HEK293T (cell line): Measurements from ENCODE around the gene RASGRP2.

Experiments
- BHLHE40 ChIP-seq: fragments of 450-650 bp; IDR thresholded peaks from 2 replicates; pipeline ENCODE4 v1.6.1; 2016; ENCODE audit warnings: mild to moderate bottlenecking, moderate library complexity, borderline replicate concordance
- CTBP1 ChIP-seq: fragments of 450-650 bp; IDR thresholded peaks from 2 replicates; pipeline ENCODE4 v1.6.1; 2016; ENCODE audit warnings: borderline replicate concordance
- ELF4 ChIP-seq: fragments of 450-650 bp; IDR thresholded peaks from 2 replicates; pipeline ENCODE4 v1.6.1; 2017; ENCODE audit warnings: antibody characterized with exemption
- FOXA1 ChIP-seq: fragments of 450-650 bp; IDR thresholded peaks from 2 replicates; pipeline ENCODE4 v1.6.1; 2016; ENCODE audit warnings: mild to moderate bottlenecking
- FOXK2 ChIP-seq: fragments of 450-650 bp; IDR thresholded peaks from 2 replicates; pipeline ENCODE4 v1.6.1; 2016; ENCODE audit warnings: mild to moderate bottlenecking
- HDGF ChIP-seq: fragments of 450-650 bp; IDR thresholded peaks from 2 replicates; pipeline ENCODE4 v1.6.1; 2017; ENCODE audit warnings: antibody characterized with exemption, borderline replicate concordance
- NFRKB ChIP-seq: fragments of 450-650 bp; IDR thresholded peaks from 2 replicates; pipeline ENCODE4 v1.6.1; 2016; ENCODE audit warnings: mild to moderate bottlenecking, moderate library complexity
- SP1 ChIP-seq: fragments of 450-650 bp; IDR thresholded peaks from 2 replicates; pipeline ENCODE4 v1.6.1; 2017
- SUZ12 ChIP-seq: fragments of 450-650 bp; IDR thresholded peaks from 2 replicates; pipeline ENCODE4 v1.6.1; 2016; ENCODE audit warnings: mild to moderate bottlenecking
- TARDBP ChIP-seq: fragments of 450-650 bp; IDR thresholded peaks from 2 replicates; pipeline ENCODE4 v1.6.1; 2016
- TF ChIP-seq, protein P1 (sequence below): fragments of 450-650 bp; IDR thresholded peaks from 2 replicates; pipeline ENCODE4 v1.6.1; 2016

DNA sequence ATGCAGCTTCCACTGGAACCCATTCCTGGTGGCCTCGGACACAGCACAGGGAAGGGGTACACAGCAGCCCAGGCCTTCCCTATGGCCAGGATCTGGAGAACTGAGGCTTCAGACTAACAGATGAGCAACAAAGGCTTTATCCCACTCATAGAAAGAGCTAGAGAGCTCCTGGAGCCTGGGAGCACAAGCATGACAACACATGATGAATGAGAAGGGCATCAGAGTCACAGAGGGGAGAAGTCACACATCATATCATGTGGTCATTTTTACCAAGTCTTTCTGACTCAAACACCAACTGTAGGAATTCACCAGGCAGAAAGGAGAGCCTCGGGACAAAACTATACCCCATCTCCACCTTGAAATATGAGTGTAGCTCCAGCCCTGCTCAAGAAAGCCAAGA is 64.1 kb downstream of the RASGRP2 start:
- TF ChIP-seq HDGF (no peak), FOXA1 (no peak), SUZ12 (no peak), NFRKB (no peak), BHLHE40 (no peak), TARDBP (no peak), FOXK2 (no peak), SP1 (no peak), CTBP1 (no peak), ELF4 (no peak)
- TF ChIP-seq, protein P1, sequence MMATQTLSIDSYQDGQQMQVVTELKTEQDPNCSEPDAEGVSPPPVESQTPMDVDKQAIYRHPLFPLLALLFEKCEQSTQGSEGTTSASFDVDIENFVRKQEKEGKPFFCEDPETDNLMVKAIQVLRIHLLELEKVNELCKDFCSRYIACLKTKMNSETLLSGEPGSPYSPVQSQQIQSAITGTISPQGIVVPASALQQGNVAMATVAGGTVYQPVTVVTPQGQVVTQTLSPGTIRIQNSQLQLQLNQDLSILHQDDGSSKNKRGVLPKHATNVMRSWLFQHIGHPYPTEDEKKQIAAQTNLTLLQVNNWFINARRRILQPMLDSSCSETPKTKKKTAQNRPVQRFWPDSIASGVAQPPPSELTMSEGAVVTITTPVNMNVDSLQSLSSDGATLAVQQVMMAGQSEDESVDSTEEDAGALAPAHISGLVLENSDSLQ: no peak
